Vagina (tissue), 2 donors: ENCODE measurements around the gene TBXAS1. TPM values are rescaled to one million over a fixed set of nuclear protein-coding genes. Genes with fewer than 3 reads are reported as not detected.

Source experiments
- DNase-seq, 2 donors: peaks; one replicate each; pipeline ENCODE4 v3.0.0-alpha.2; 2017; ENCODE audit errors: extremely low spot score in 2 of 2
- H3K27ac ChIP-seq: fragments of 200-600 bp; sonication (generic); one replicate; pipeline ENCODE4 v1.5.1; 2019
- H3K27me3 ChIP-seq: fragments of 200-600 bp; sonication (generic); one replicate; pipeline ENCODE4 v1.5.1; 2019
- H3K36me3 ChIP-seq, 2 donors: fragments of 200-600 bp; sonication (generic); one replicate each; pipeline ENCODE4 v1.5.1; 2017 to 2019
- H3K4me1 ChIP-seq: fragments of 200-600 bp; sonication (generic); one replicate; pipeline ENCODE4 v1.5.1; 2019
- H3K4me3 ChIP-seq, 2 donors: fragments of 200-600 bp; sonication (generic); 1 replicate in 1 of 2; 2 replicates in 1 of 2; pipeline ENCODE4 v1.5.1; 2016 to 2019
- H3K9me3 ChIP-seq: fragments of 200-600 bp; sonication (generic); one replicate; pipeline ENCODE4 v1.5.1; 2019
- CTCF ChIP-seq, 3 experiments: fragments of 450-650 bp in 2 of 3; fragments of 200-600 bp in 1 of 3; sonication (generic) in 1 of 3; IDR thresholded peaks; one replicate each; pipeline ENCODE4 v1.5.1; 2017 to 2019; ENCODE audit warnings: antibody characterized with exemption in 3 of 3, mild to moderate bottlenecking in 2 of 3, moderate library complexity in 2 of 3
- POLR2A ChIP-seq, 2 donors: fragments of 450-650 bp; IDR thresholded peaks; one replicate each; pipeline ENCODE4 v1.6.1; 2017; ENCODE audit warnings: antibody characterized with exemption in 2 of 2, mild to moderate bottlenecking in 2 of 2, moderate library complexity in 2 of 2
- POLR2AphosphoS5 ChIP-seq, 2 donors: sonication (generic); formaldehyde crosslinking; IDR thresholded peaks; one replicate each; pipeline ENCODE4 v1.9.0; 2017; ENCODE audit warnings: antibody characterized with exemption in 2 of 2, mild to moderate bottlenecking in 2 of 2, low read depth in 1 of 2; ENCODE audit not compliant: insufficient read depth in 1 of 2
- intact Hi-C: fragments of 100-400 bp; cut with DNase I; formaldehyde crosslinking; loops from one replicate; pipeline ENCODE4 v1.15.1; 2023
- total RNA-seq: library from RNA; depleted of rRNA; stranded (reverse); fragments of >200 nt; gene quantifications from one replicate; pipeline ENCODE4 v1.2.3, GENCODE V29; 2016

Gene TBXAS1
- 18.4 TPM for total RNA-seq

GRCh38 chr7:139829025-139829774 lies at the start of gene TBXAS1:
Gene TBXAS1, plus strand, starts transcription at chr7:139829264. Its CDS starts 127 bp downstream, at chr7:139829391.
- no peak for TF ChIP-seq POLR2AphosphoS5 (IDR thresholded peaks at IDR 0.05; ENCODE audit: insufficient read depth in 1 of 2, low read depth in 1 of 2)
- TF ChIP-seq CTCF (IDR thresholded peaks at IDR 0.05): no peak
- no peak for TF ChIP-seq POLR2A (IDR thresholded peaks at IDR 0.05)
- no peaks in the 10 kb centered on the region for H3K27me3 ChIP-seq
- H3K36me3 ChIP-seq: no peaks in the 10 kb centered on the region
- intact Hi-C loops: no loop called here
- H3K4me3 ChIP-seq: peak within 1 kb of the TSS in 1 of 2 donors; percentile 15
- H3K4me1 ChIP-seq: no peaks in the 10 kb centered on the region
- H3K9me3 ChIP-seq: no peaks in the 10 kb centered on the region
- DNase-seq: peak in 1 of 2 donors; percentile 62
- no peak within 1 kb of the TSS for H3K27ac ChIP-seq

- Histone ChIP-seq H3K4me3 (no peak overlapping the region), H3K9me3 (no peaks in the 10 kb centered on the region), H3K4me1 (peaks cover 8% of the 10 kb centered on the region), H3K36me3 (no peaks in the 10 kb centered on the region), H3K27ac (no peak overlapping the region), H3K27me3 (no peaks in the 10 kb centered on the region)
- no peak for TF ChIP-seq CTCF (IDR thresholded peaks at IDR 0.05)
- TF ChIP-seq POLR2AphosphoS5 (IDR thresholded peaks at IDR 0.05; ENCODE audit: insufficient read depth in 1 of 2, low read depth in 1 of 2): no peak
- TF ChIP-seq POLR2A (IDR thresholded peaks at IDR 0.05): no peak
- DNase-seq: no peak
- intact Hi-C loops: no loop called here
Observed at GRCh38 chr7:139782932-139783331, 46.1 kb upstream of the TBXAS1 start.

- no peak overlapping the region for H3K27ac ChIP-seq
- intact Hi-C loops: no loop called here
- H3K9me3 ChIP-seq: no peaks in the 10 kb centered on the region
- no peak overlapping the region for H3K4me3 ChIP-seq
- DNase-seq: no peak
- TF ChIP-seq POLR2A (IDR thresholded peaks at IDR 0.05): no peak
- TF ChIP-seq CTCF (IDR thresholded peaks at IDR 0.05): no peak
- no peak for TF ChIP-seq POLR2AphosphoS5 (IDR thresholded peaks at IDR 0.05; ENCODE audit: insufficient read depth in 1 of 2, low read depth in 1 of 2)
- no peaks in the 10 kb centered on the region for H3K36me3 ChIP-seq
- H3K27me3 ChIP-seq: no peaks in the 10 kb centered on the region
- peaks cover 4% of the 10 kb centered on the region for H3K4me1 ChIP-seq
Observed at GRCh38 chr7:139783647-139784385, 45.2 kb upstream of the TBXAS1 start.

- no peaks in the 10 kb centered on the region for H3K4me1 ChIP-seq
- intact Hi-C loops: no loop called here
- no peaks in the 10 kb centered on the region for H3K36me3 ChIP-seq
- no peaks in the 10 kb centered on the region for H3K9me3 ChIP-seq
- no peak overlapping the region for H3K27ac ChIP-seq
- no peak for DNase-seq
- no peaks in the 10 kb centered on the region for H3K27me3 ChIP-seq
- H3K4me3 ChIP-seq: no peak overlapping the region
- TF ChIP-seq POLR2A (IDR thresholded peaks at IDR 0.05) (no peak), CTCF (IDR thresholded peaks at IDR 0.05) (no peak), POLR2AphosphoS5 (IDR thresholded peaks at IDR 0.05; ENCODE audit: insufficient read depth in 1 of 2, low read depth in 1 of 2) (no peak)
Observed at GRCh38 chr7:139784648-139785047, 44.4 kb upstream of the TBXAS1 start.

GRCh38 chr7:139791316-139791715 lies 37.7 kb upstream of the TBXAS1 start:
- Histone ChIP-seq H3K27ac (no peak overlapping the region), H3K27me3 (no peaks in the 10 kb centered on the region), H3K36me3 (no peaks in the 10 kb centered on the region), H3K9me3 (no peaks in the 10 kb centered on the region), H3K4me1 (no peaks in the 10 kb centered on the region), H3K4me3 (no peak overlapping the region)
- TF ChIP-seq CTCF (IDR thresholded peaks at IDR 0.05) (no peak), POLR2AphosphoS5 (IDR thresholded peaks at IDR 0.05; ENCODE audit: insufficient read depth in 1 of 2, low read depth in 1 of 2) (no peak), POLR2A (IDR thresholded peaks at IDR 0.05) (no peak)
- no peak for DNase-seq
- intact Hi-C loops: no loop called here
